Peyer's patch (tissue), 4 donors: Measurements from ENCODE around the gene TRIP4.

Experiments
- POLR2A ChIP-seq, 2 donors: fragments of 450-650 bp; IDR thresholded peaks; one replicate each; pipeline ENCODE4 v1.5.1; 2017; ENCODE audit warnings: antibody characterized with exemption in 2 of 2, mild to moderate bottlenecking in 2 of 2, moderate library complexity in 2 of 2
- TF ChIP-seq, protein P1 (sequence below), 6 experiments: fragments of 450-650 bp in 4 of 6; fragments of 200-600 bp in 2 of 6; sonication (generic) in 1 of 6; IDR thresholded peaks; one replicate each; pipeline ENCODE4 v1.5.1; 2017 to 2019; ENCODE audit warnings: antibody characterized with exemption in 6 of 6, mild to moderate bottlenecking in 3 of 6, moderate library complexity in 1 of 6

- TF ChIP-seq, protein P1, sequence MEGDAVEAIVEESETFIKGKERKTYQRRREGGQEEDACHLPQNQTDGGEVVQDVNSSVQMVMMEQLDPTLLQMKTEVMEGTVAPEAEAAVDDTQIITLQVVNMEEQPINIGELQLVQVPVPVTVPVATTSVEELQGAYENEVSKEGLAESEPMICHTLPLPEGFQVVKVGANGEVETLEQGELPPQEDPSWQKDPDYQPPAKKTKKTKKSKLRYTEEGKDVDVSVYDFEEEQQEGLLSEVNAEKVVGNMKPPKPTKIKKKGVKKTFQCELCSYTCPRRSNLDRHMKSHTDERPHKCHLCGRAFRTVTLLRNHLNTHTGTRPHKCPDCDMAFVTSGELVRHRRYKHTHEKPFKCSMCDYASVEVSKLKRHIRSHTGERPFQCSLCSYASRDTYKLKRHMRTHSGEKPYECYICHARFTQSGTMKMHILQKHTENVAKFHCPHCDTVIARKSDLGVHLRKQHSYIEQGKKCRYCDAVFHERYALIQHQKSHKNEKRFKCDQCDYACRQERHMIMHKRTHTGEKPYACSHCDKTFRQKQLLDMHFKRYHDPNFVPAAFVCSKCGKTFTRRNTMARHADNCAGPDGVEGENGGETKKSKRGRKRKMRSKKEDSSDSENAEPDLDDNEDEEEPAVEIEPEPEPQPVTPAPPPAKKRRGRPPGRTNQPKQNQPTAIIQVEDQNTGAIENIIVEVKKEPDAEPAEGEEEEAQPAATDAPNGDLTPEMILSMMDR (IDR thresholded peaks at IDR 0.05): peak in 3 of 6 experiments; percentile 11 to 16 (median 16)
- TF ChIP-seq POLR2A (IDR thresholded peaks at IDR 0.05): no peak
Observed at GRCh38 chr15:64381000-64381751, 6.5 kb upstream of the TRIP4 start, which contains the start of gene PCLAF.
